WTC11 (cell line): ENCODE results near the gene PTPRT. TPM values are rescaled to one million over a fixed set of nuclear protein-coding genes. Genes with fewer than 3 reads are reported as not detected.

Experiments used
- ATAC-seq: fragments of 200-7000 bp; cut with Tn5 transposase; 2 replicates; pipeline ENCODE4 v1.10.0; 2021; ENCODE audit warnings: mild to moderate bottlenecking, moderate library complexity
- CTCF ChIA-PET: fragments of 300-600 bp; sonication (Branson Sonifier 250); formaldehyde crosslinking; loops from one replicate; lab custom pipeline; 2021; ENCODE audit warnings: antibody characterized with exemption; lab: Charles Lee
- POLR2A ChIA-PET: fragments of 350-600 bp; sonication (Branson Sonifier 250); formaldehyde crosslinking; loops from one replicate; lab custom pipeline; 2021; ENCODE audit warnings: antibody characterized with exemption; lab: Charles Lee
- DNase-seq: peaks from one replicate; pipeline ENCODE4 v3.0.0; 2021; ENCODE audit warnings: low spot score
- H3K27ac Mint-ChIP-seq: 2 replicates; pipeline ENCODE4 v1.8.0; 2021; ENCODE audit warnings: mixed read lengths
- H3K27me3 Mint-ChIP-seq: 2 replicates; pipeline ENCODE4 v1.8.0; 2021; ENCODE audit warnings: low read depth, mild to moderate bottlenecking, moderate library complexity, mixed read lengths
- H3K36me3 Mint-ChIP-seq: 2 replicates; pipeline ENCODE4 v1.8.0; 2021; ENCODE audit warnings: mixed read lengths
- H3K4me1 Mint-ChIP-seq: 2 replicates; pipeline ENCODE4 v1.8.0; 2022; ENCODE audit warnings: mixed read lengths
- H3K4me3 Mint-ChIP-seq: 2 replicates; pipeline ENCODE4 v1.8.0; 2021; ENCODE audit warnings: mild to moderate bottlenecking, moderate library complexity, mixed read lengths
- H3K9me3 Mint-ChIP-seq: 2 replicates; pipeline ENCODE4 v1.8.0; 2021; ENCODE audit warnings: mixed read lengths
- ELF4 ChIP-seq: sonication (generic); formaldehyde crosslinking; IDR thresholded peaks from 2 replicates; pipeline ENCODE4 v1.8.1; 2022; ENCODE audit warnings: low read depth, mild to moderate bottlenecking, moderate library complexity, missing genetic modification reagents
- ERG ChIP-seq: fragments of 250-450 bp; sonication (Bioruptor Pico); IDR thresholded peaks from 2 replicates; pipeline ENCODE4 v1.8.0; 2021; ENCODE audit warnings: mild to moderate bottlenecking
- GABPB1 ChIP-seq: sonication (generic); formaldehyde crosslinking; IDR thresholded peaks from 2 replicates; pipeline ENCODE4 v1.8.1; 2023; ENCODE audit warnings: mild to moderate bottlenecking, missing genetic modification reagents
- JUN ChIP-seq: sonication (generic); formaldehyde crosslinking; IDR thresholded peaks from 2 replicates; pipeline ENCODE4 v1.8.0; 2023; ENCODE audit warnings: mild to moderate bottlenecking, missing genetic modification reagents
- PREB ChIP-seq: sonication (generic); formaldehyde crosslinking; IDR thresholded peaks from 2 replicates; pipeline ENCODE4 v1.8.1; 2022; ENCODE audit warnings: mild to moderate bottlenecking, missing genetic modification reagents, moderate library complexity, borderline replicate concordance
- RELA ChIP-seq: sonication (generic); formaldehyde crosslinking; IDR thresholded peaks from 2 replicates; pipeline ENCODE4 v1.8.1; 2022; ENCODE audit warnings: missing genetic modification reagents, mild to moderate bottlenecking, borderline replicate concordance
- SMAD3 ChIP-seq: sonication (generic); formaldehyde crosslinking; IDR thresholded peaks from 2 replicates; pipeline ENCODE4 v1.8.0; 2022; ENCODE audit warnings: missing genetic modification reagents, mild to moderate bottlenecking, borderline replicate concordance
- ZNF219 ChIP-seq: sonication (generic); formaldehyde crosslinking; IDR thresholded peaks from 2 replicates; pipeline ENCODE4 v1.8.0; 2023; ENCODE audit warnings: missing genetic modification reagents, mild to moderate bottlenecking, borderline replicate concordance
- ZNF423 ChIP-seq: fragments of 250-450 bp; sonication (Bioruptor Pico); IDR thresholded peaks from 2 replicates; pipeline ENCODE4 v2.1.2; 2022; ENCODE audit warnings: mild to moderate bottlenecking, moderate library complexity
- total RNA-seq: library from RNA; stranded (reverse); gene quantifications from 3 replicates; pipeline ENCODE4 v1.2.3, GENCODE V29; 2021
- TF ChIP-seq, protein P1 (sequence below): sonication (generic); formaldehyde crosslinking; IDR thresholded peaks from 2 replicates; pipeline ENCODE4 v1.8.1; 2023; ENCODE audit warnings: mild to moderate bottlenecking, missing genetic modification reagents
- TF ChIP-seq, protein P2 (sequence below): sonication (generic); formaldehyde crosslinking; IDR thresholded peaks from 2 replicates; pipeline ENCODE4 v1.8.0; 2023; ENCODE audit warnings: missing genetic modification reagents
- TF ChIP-seq, protein P3 (sequence below): fragments of 250-450 bp; sonication (Bioruptor Pico); IDR thresholded peaks from 2 replicates; pipeline ENCODE4 v1.9.0; 2021; ENCODE audit warnings: mild to moderate bottlenecking, borderline replicate concordance
- TF ChIP-seq, protein P4 (sequence below): fragments of 250-450 bp; sonication (Bioruptor Pico); conservative IDR thresholded peaks from 2 replicates; pipeline ENCODE4 v1.9.0; 2021; ENCODE audit warnings: mild to moderate bottlenecking
- TF ChIP-seq, protein P5 (sequence below): fragments of 250-450 bp; sonication (Bioruptor Pico); IDR thresholded peaks from 2 replicates; pipeline ENCODE4 v2.1.2; 2022; ENCODE audit warnings: mild to moderate bottlenecking, moderate library complexity

Gene PTPRT
- total RNA-seq, 1 experiment from 2014 or later: 1.1 TPM

DNA sequence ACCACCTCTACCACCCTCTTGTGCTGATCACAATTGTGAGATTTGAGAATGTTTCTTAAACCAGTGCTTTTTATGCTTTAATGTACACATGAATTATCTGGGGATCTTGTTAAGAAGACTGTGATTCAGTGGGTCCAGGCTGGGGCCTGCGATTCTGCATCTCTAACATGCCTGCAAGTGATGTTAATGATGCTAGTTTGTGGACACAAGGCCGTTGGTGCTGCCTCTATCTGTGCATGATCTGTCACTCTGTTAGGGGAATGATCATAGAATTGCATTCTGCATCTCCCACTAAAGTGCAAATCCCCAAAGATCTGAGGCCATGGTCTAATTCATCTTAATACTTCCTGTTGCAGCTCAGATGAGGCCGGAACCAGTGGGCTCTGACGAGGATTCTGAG lies 746.5 kb downstream of the PTPRT start:
- no peak for ATAC-seq
- Mint-ChIP-seq H3K4me1 (peaks cover 14% of the 10 kb centered on the region), H3K36me3 (no peaks in the 10 kb centered on the region), H3K27ac (no peak overlapping the region), H3K4me3 (no peak overlapping the region), H3K27me3 (no peaks in the 10 kb centered on the region; the same call in none of the 2 replicates), H3K9me3 (no peaks in the 10 kb centered on the region)
- CTCF ChIA-PET: no interaction called here
- TF ChIP-seq, protein P1, sequence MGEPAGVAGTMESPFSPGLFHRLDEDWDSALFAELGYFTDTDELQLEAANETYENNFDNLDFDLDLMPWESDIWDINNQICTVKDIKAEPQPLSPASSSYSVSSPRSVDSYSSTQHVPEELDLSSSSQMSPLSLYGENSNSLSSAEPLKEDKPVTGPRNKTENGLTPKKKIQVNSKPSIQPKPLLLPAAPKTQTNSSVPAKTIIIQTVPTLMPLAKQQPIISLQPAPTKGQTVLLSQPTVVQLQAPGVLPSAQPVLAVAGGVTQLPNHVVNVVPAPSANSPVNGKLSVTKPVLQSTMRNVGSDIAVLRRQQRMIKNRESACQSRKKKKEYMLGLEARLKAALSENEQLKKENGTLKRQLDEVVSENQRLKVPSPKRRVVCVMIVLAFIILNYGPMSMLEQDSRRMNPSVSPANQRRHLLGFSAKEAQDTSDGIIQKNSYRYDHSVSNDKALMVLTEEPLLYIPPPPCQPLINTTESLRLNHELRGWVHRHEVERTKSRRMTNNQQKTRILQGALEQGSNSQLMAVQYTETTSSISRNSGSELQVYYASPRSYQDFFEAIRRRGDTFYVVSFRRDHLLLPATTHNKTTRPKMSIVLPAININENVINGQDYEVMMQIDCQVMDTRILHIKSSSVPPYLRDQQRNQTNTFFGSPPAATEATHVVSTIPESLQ (CRISPR knock-in tag): no peak
- TF ChIP-seq, protein P2, sequence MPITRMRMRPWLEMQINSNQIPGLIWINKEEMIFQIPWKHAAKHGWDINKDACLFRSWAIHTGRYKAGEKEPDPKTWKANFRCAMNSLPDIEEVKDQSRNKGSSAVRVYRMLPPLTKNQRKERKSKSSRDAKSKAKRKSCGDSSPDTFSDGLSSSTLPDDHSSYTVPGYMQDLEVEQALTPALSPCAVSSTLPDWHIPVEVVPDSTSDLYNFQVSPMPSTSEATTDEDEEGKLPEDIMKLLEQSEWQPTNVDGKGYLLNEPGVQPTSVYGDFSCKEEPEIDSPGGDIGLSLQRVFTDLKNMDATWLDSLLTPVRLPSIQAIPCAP (CRISPR knock-in tag): no peak
- TF ChIP-seq GABPB1 (CRISPR knock-in tag): no peak
- no peak for TF ChIP-seq ELF4 (CRISPR knock-in tag)
- TF ChIP-seq ZNF423: no peak
- TF ChIP-seq, protein P3, sequence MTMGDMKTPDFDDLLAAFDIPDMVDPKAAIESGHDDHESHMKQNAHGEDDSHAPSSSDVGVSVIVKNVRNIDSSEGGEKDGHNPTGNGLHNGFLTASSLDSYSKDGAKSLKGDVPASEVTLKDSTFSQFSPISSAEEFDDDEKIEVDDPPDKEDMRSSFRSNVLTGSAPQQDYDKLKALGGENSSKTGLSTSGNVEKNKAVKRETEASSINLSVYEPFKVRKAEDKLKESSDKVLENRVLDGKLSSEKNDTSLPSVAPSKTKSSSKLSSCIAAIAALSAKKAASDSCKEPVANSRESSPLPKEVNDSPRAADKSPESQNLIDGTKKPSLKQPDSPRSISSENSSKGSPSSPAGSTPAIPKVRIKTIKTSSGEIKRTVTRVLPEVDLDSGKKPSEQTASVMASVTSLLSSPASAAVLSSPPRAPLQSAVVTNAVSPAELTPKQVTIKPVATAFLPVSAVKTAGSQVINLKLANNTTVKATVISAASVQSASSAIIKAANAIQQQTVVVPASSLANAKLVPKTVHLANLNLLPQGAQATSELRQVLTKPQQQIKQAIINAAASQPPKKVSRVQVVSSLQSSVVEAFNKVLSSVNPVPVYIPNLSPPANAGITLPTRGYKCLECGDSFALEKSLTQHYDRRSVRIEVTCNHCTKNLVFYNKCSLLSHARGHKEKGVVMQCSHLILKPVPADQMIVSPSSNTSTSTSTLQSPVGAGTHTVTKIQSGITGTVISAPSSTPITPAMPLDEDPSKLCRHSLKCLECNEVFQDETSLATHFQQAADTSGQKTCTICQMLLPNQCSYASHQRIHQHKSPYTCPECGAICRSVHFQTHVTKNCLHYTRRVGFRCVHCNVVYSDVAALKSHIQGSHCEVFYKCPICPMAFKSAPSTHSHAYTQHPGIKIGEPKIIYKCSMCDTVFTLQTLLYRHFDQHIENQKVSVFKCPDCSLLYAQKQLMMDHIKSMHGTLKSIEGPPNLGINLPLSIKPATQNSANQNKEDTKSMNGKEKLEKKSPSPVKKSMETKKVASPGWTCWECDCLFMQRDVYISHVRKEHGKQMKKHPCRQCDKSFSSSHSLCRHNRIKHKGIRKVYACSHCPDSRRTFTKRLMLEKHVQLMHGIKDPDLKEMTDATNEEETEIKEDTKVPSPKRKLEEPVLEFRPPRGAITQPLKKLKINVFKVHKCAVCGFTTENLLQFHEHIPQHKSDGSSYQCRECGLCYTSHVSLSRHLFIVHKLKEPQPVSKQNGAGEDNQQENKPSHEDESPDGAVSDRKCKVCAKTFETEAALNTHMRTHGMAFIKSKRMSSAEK (CRISPR knock-in tag): no peak
- no peak for TF ChIP-seq JUN
- TF ChIP-seq, protein P4, sequence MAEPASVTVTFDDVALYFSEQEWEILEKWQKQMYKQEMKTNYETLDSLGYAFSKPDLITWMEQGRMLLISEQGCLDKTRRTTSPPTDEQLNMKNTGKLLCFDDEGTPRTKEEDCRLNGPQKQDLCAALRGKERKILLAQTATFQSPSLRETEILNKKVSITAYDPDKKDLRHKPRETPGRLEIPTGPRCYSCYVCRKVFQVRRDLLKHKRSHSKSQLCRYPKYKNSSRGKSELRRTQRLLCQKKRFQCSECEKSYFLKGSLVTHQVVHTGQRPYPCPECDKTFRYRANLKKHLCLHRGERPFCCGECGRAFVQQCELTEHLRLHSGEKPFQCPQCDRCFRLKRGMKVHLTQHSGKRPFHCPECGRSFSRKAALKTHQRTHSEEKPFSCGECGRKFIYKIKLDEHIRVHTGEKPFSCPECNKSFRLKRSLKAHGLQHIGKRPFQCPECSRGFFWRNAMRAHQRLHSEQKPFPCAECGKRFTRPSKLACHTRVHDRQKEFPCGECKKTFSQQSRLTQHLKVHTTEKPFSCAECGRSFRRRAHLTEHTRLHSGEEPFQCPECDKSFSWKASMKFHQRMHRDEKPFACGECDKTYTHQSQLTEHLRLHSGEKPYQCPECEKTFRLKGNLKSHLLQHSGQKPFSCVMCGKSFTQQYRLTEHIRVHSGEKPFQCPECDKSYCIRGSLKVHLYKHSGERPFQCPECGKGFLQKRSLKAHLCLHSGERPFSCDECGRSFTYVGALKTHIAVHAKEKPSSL (CRISPR knock-in tag): no peak
- TF ChIP-seq, protein P5, sequence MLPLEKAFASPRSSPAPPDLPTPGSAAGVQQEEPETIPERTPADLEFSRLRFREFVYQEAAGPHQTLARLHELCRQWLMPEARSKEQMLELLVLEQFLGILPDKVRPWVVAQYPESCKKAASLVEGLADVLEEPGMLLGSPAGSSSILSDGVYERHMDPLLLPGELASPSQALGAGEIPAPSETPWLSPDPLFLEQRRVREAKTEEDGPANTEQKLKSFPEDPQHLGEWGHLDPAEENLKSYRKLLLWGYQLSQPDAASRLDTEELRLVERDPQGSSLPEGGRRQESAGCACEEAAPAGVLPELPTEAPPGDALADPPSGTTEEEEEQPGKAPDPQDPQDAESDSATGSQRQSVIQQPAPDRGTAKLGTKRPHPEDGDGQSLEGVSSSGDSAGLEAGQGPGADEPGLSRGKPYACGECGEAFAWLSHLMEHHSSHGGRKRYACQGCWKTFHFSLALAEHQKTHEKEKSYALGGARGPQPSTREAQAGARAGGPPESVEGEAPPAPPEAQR (CRISPR knock-in tag): no peak
- POLR2A ChIA-PET: no interaction called here
- no peak for DNase-seq

GRCh38 chr20:42442716-42443115 lies 747.0 kb downstream of the PTPRT start:
- ChIA-PET POLR2A (no interaction called here), CTCF (no interaction called here)
- peaks cover 14% of the 10 kb centered on the region for H3K4me1 Mint-ChIP-seq
- H3K9me3 Mint-ChIP-seq: no peaks in the 10 kb centered on the region
- ATAC-seq (no peak), DNase-seq (no peak)
- TF ChIP-seq, protein P1 (CRISPR knock-in tag): no peak
- no peak for TF ChIP-seq SMAD3 (CRISPR knock-in tag)
- no peak for TF ChIP-seq PREB (CRISPR knock-in tag)
- TF ChIP-seq RELA (CRISPR knock-in tag): no peak
- no peak for TF ChIP-seq ERG (CRISPR knock-in tag)
- TF ChIP-seq ZNF219 (CRISPR knock-in tag): no peak
- no peaks in the 10 kb centered on the region; the same call in 1 of the 2 replicates for H3K27me3 Mint-ChIP-seq
- H3K36me3 Mint-ChIP-seq: no peaks in the 10 kb centered on the region
- no peak overlapping the region for H3K27ac Mint-ChIP-seq
- H3K4me3 Mint-ChIP-seq: no peak overlapping the region
